OCI-LY3 (cell line): ENCODE data around the gene SNAP91.

Experiments
- CTCF ChIP-seq: fragments of 200-600, 300-600 bp; sonication (generic); IDR thresholded peaks from 2 replicates; pipeline ENCODE4 v1.5.1; 2014; ENCODE audit warnings: antibody characterized with exemption, low read length, low read depth
- EZH2phosphoT487 ChIP-seq: fragments of 200-600 bp; shearing (Covaris generic); IDR thresholded peaks from 2 replicates; pipeline ENCODE4 v1.6.1; 2018; ENCODE audit warnings: antibody characterized with exemption, mixed run types, low read depth

- TF ChIP-seq CTCF, result no peak
- TF ChIP-seq EZH2phosphoT487, result no peak
These were observed 169.2 kb downstream of the SNAP91 start for GRCh38 chr6:83539678-83540077.
